Neural progenitor cell (in vitro differentiated cells): ENCODE data around the gene MPZL3. TPM values are rescaled to one million over a fixed set of nuclear protein-coding genes. Genes with fewer than 3 reads are reported as not detected.
A peak's percentile ranks its signal among the peaks of the same experiment; 100 is the strongest.

Source experiments
- DNase-seq: peaks from one replicate; pipeline ENCODE4 v3.0.0-alpha.2; 2016; ENCODE audit warnings: low spot score
- H2AFZ ChIP-seq: fragments of 200-600 bp; sonication (generic); replicated peaks from 2 replicates; pipeline ENCODE4 v1.6.1; 2016; ENCODE audit warnings: antibody characterized with exemption
- H3F3A ChIP-seq: fragments of 200-600 bp; sonication (generic); 2 replicates; pipeline ENCODE4 v1.6.1; 2016; ENCODE audit warnings: antibody characterized with exemption, low read depth
- H3K27ac ChIP-seq: fragments of 200-600 bp; sonication (generic); 2 replicates; pipeline ENCODE4 v1.5.1; 2016; ENCODE audit warnings: mild to moderate bottlenecking
- H3K27me3 ChIP-seq: fragments of 200-600 bp; sonication (generic); 2 replicates; pipeline ENCODE4 v1.6.1; 2016; ENCODE audit warnings: mild to moderate bottlenecking, moderate library complexity
- H3K36me3 ChIP-seq: fragments of 200-600 bp; sonication (generic); 2 replicates; pipeline ENCODE4 v1.5.1; 2016
- H3K4me1 ChIP-seq: fragments of 200-600 bp; sonication (generic); 2 replicates; pipeline ENCODE4 v1.6.1; 2016; ENCODE audit warnings: mixed run types
- H3K4me2 ChIP-seq: fragments of 200-600 bp; sonication (generic); 2 replicates; pipeline ENCODE4 v1.6.1; 2016
- H3K4me3 ChIP-seq: fragments of 200-600 bp; sonication (generic); 2 replicates; pipeline ENCODE4 v1.5.1; 2016
- H3K79me2 ChIP-seq: fragments of 200-600 bp; sonication (generic); 2 replicates; pipeline ENCODE4 v1.6.1; 2016; ENCODE audit warnings: low read depth
- H3K9ac ChIP-seq: fragments of 200-600 bp; sonication (generic); 2 replicates; pipeline ENCODE4 v1.6.1; 2016
- H3K9me3 ChIP-seq: fragments of 200-600 bp; sonication (generic); 2 replicates; pipeline ENCODE4 v1.5.1; 2016; ENCODE audit warnings: low read depth
- H4K20me1 ChIP-seq: fragments of 200-600 bp; sonication (generic); 2 replicates; pipeline ENCODE4 v1.6.1; 2016; ENCODE audit warnings: low read depth
- H3K27ac Mint-ChIP-seq: 3 replicates; pipeline ENCODE4 v1.8.0; 2021; ENCODE audit warnings: mixed read lengths
- H3K27me3 Mint-ChIP-seq: 2 replicates; pipeline ENCODE4 v1.8.0; 2022; ENCODE audit warnings: low read depth, mild to moderate bottlenecking, inconsistent platforms, moderate library complexity, mixed read lengths; ENCODE audit not compliant: insufficient read depth
- H3K36me3 Mint-ChIP-seq: 3 replicates; pipeline ENCODE4 v1.8.0; 2021; ENCODE audit warnings: mixed read lengths
- H3K4me1 Mint-ChIP-seq: 3 replicates; pipeline ENCODE4 v1.8.0; 2021; ENCODE audit warnings: mixed read lengths
- H3K4me3 Mint-ChIP-seq: 3 replicates; pipeline ENCODE4 v1.8.0; 2021; ENCODE audit warnings: mild to moderate bottlenecking, moderate library complexity, mixed read lengths
- H3K9me3 Mint-ChIP-seq: 3 replicates; pipeline ENCODE4 v1.8.0; 2020; ENCODE audit warnings: mixed read lengths
- EZH2 ChIP-seq: fragments of 200-600 bp; sonication (generic); IDR thresholded peaks from 2 replicates; pipeline ENCODE4 v1.6.1; 2017; ENCODE audit warnings: antibody characterized with exemption, mild to moderate bottlenecking, moderate library complexity
- EZH2phosphoT487 ChIP-seq: fragments of 200-600 bp; sonication (generic); IDR thresholded peaks from 2 replicates; pipeline ENCODE4 v1.6.1; 2017; ENCODE audit warnings: antibody characterized with exemption
- total RNA-seq: library from RNA; depleted of rRNA; stranded (reverse); fragments of >200 nt; gene quantifications from 2 replicates; pipeline ENCODE4 v1.2.3, GENCODE V29; 2015; ENCODE audit warnings: low replicate concordance
- TF ChIP-seq, protein P1 (sequence below): fragments of 200-600 bp; sonication (generic); IDR thresholded peaks from 2 replicates; pipeline ENCODE4 v1.5.1; 2017; ENCODE audit warnings: antibody characterized with exemption, mild to moderate bottlenecking

MPZL3 gene
- total RNA-seq, 1 donor from 2014 or later = 5.7 TPM

DNA sequence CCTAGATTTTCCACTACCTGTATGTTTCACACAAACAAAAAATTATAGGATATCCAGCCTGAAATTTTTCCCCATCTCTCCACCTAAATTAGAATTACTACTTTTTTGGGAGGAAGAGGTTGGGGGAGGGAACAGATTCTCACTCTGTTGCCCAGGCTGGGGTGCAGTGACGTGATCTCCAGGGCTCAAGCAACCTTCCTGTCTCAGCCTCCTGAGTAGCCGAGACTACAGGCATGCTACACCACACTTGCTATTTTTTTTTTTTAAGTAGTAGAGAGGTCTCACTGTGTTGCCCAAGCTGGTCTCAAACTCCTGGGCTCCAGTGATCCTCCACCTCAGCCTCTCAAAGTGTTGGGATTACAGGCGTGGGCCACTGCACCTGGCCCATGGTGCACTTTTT, 36.9 kb downstream of the MPZL3 start:
- TF ChIP-seq, protein P1, sequence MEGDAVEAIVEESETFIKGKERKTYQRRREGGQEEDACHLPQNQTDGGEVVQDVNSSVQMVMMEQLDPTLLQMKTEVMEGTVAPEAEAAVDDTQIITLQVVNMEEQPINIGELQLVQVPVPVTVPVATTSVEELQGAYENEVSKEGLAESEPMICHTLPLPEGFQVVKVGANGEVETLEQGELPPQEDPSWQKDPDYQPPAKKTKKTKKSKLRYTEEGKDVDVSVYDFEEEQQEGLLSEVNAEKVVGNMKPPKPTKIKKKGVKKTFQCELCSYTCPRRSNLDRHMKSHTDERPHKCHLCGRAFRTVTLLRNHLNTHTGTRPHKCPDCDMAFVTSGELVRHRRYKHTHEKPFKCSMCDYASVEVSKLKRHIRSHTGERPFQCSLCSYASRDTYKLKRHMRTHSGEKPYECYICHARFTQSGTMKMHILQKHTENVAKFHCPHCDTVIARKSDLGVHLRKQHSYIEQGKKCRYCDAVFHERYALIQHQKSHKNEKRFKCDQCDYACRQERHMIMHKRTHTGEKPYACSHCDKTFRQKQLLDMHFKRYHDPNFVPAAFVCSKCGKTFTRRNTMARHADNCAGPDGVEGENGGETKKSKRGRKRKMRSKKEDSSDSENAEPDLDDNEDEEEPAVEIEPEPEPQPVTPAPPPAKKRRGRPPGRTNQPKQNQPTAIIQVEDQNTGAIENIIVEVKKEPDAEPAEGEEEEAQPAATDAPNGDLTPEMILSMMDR = no peak
- TF ChIP-seq EZH2 = no peak
- no peak overlapping the region for H3K27ac ChIP-seq
- peaks cover 35% of the 10 kb centered on the region for H3F3A ChIP-seq
- H3K9me3 Mint-ChIP-seq = no peaks in the 10 kb centered on the region
- no peaks in the 10 kb centered on the region for H3K27me3 ChIP-seq
- H2AFZ ChIP-seq = no peak overlapping the region
- no peak for DNase-seq
- no peak overlapping the region for H3K9ac ChIP-seq
- no peak overlapping the region for H3K4me2 ChIP-seq
- no peaks in the 10 kb centered on the region for H3K36me3 Mint-ChIP-seq
- H3K79me2 ChIP-seq = no peaks in the 10 kb centered on the region
- peaks cover 5% of the 10 kb centered on the region for H3K27me3 Mint-ChIP-seq
- H3K4me1 Mint-ChIP-seq = peaks cover 26% of the 10 kb centered on the region
- no peak overlapping the region for H3K4me3 ChIP-seq
- no peaks in the 10 kb centered on the region for H4K20me1 ChIP-seq
- H3K4me3 Mint-ChIP-seq = no peak overlapping the region
- no peaks in the 10 kb centered on the region for H3K9me3 ChIP-seq
- peaks cover 40% of the 10 kb centered on the region for H3K4me1 ChIP-seq
- H3K27ac Mint-ChIP-seq = no peak overlapping the region
- no peaks in the 10 kb centered on the region for H3K36me3 ChIP-seq

- Histone ChIP-seq H3K27ac (no peak overlapping the region), H3K4me2 (no peak overlapping the region), H4K20me1 (no peaks in the 10 kb centered on the region), H3K4me3 (no peak overlapping the region), H3K9me3 (no peaks in the 10 kb centered on the region), H3K36me3 (no peaks in the 10 kb centered on the region), H3K27me3 (no peaks in the 10 kb centered on the region), H3K9ac (no peak overlapping the region), H2AFZ (no peak overlapping the region), H3K4me1 (peaks cover 42% of the 10 kb centered on the region), H3K79me2 (no peaks in the 10 kb centered on the region), H3F3A (peaks cover 40% of the 10 kb centered on the region)
- no peak for DNase-seq
- Mint-ChIP-seq H3K9me3 (no peaks in the 10 kb centered on the region), H3K27me3 (peaks cover 6% of the 10 kb centered on the region), H3K36me3 (no peaks in the 10 kb centered on the region), H3K4me3 (no peak overlapping the region), H3K4me1 (peaks cover 26% of the 10 kb centered on the region), H3K27ac (no peak overlapping the region)
- no peak for TF ChIP-seq EZH2phosphoT487
- TF ChIP-seq EZH2 = no peak
- TF ChIP-seq, protein P1 = no peak
These were observed 37.8 kb downstream of the MPZL3 start for GRCh38 chr11:118214210-118214914.

DNA sequence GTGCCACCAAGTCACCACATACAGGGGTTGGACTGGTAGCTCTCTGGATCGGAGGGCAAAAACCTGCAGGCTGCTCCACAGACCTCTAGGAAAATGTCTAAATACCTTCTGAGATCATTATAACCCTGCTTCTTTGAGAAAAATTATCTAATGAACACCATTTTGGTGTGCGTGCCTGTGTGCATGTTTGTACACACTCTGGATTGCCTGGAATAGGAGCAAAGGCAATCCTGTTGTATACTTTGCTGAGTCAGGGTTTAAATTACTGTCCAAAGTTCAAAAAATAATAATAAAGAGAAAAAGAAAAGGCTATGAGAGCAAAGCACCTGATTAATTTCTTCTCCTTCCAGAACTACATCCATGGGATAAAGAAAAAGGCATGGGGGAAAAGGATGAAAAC, 38.4 kb downstream of the MPZL3 start:
- H3K4me1 Mint-ChIP-seq = peaks cover 26% of the 10 kb centered on the region
- peaks cover 47% of the 10 kb centered on the region for H3K4me1 ChIP-seq
- H3K4me3 ChIP-seq = no peak overlapping the region
- no peak overlapping the region for H3K4me3 Mint-ChIP-seq
- H3K9me3 Mint-ChIP-seq = no peaks in the 10 kb centered on the region
- no peak for DNase-seq
- H3K27me3 Mint-ChIP-seq = peaks cover 10% of the 10 kb centered on the region
- no peaks in the 10 kb centered on the region for H3K27me3 ChIP-seq
- H3K27ac Mint-ChIP-seq = no peak overlapping the region
- H3K4me2 ChIP-seq = peak overlapping the region; percentile 59
- TF ChIP-seq, protein P1 = no peak
- TF ChIP-seq EZH2phosphoT487 (no peak), EZH2 (no peak)
- H3K79me2 ChIP-seq = no peaks in the 10 kb centered on the region
- H3K36me3 ChIP-seq = no peaks in the 10 kb centered on the region
- peak overlapping the region; percentile 44 for H2AFZ ChIP-seq
- H4K20me1 ChIP-seq = no peaks in the 10 kb centered on the region
- no peak overlapping the region for H3K9ac ChIP-seq
- H3K36me3 Mint-ChIP-seq = no peaks in the 10 kb centered on the region
- peaks cover 45% of the 10 kb centered on the region for H3F3A ChIP-seq
- no peaks in the 10 kb centered on the region for H3K9me3 ChIP-seq
- no peak overlapping the region for H3K27ac ChIP-seq
